Measurements from ENCODE around the gene ABHD11.
"Not testable (repeated sequence)": the region's sequence is repeated elsewhere in the genome, so short reads cannot be mapped to it uniquely, and the experiment has no call there.

The ABHD11 gene

GRCh38 chr7:73742753-73743641 is 4.4 kb upstream of the ABHD11 start:
- DNase-seq: no peak

GRCh38 chr7:73742338-73742752 is 3.7 kb upstream of the ABHD11 start:
- no peak for DNase-seq

- no peak for DNase-seq
These were observed 3.0 kb upstream of the ABHD11 start for GRCh38 chr7:73741600-73741999.

- DNase-seq: no peak
These were observed 2.2 kb upstream of the ABHD11 start for GRCh38 chr7:73740771-73741170.

- no peak for DNase-seq
These were observed 1.6 kb upstream of the ABHD11 start for GRCh38 chr7:73740212-73740611.

GRCh38 chr7:73739387-73739767 is 775 bp upstream of the ABHD11 start:
- DNase-seq: no peak

GRCh38 chr7:73738220-73738611 is 386 bp downstream of the ABHD11 start:
- peak; percentile 20 to 53 (median 28) for DNase-seq

GRCh38 chr7:73737491-73738219 is 947 bp downstream of the ABHD11 start:
- DNase-seq: no peak

- no peak for DNase-seq
These were observed 1.7 kb downstream of the ABHD11 start for GRCh38 chr7:73736885-73737284.

GRCh38 chr7:73735528-73735905 is 3.1 kb downstream of the ABHD11 start:
- no peak for DNase-seq

GRCh38 chr7:73734619-73735527 is 3.7 kb downstream of the ABHD11 start:
- DNase-seq: peak; percentile 19 to 68 (median 50)

GRCh38 chr7:73732397-73732796 is 6.2 kb downstream of the ABHD11 start:
- no peak for DNase-seq

GRCh38 chr7:73730485-73730884 is 8.1 kb downstream of the ABHD11 start:
- DNase-seq: no peak

- no peak for DNase-seq
These were observed 10.1 kb downstream of the ABHD11 start for GRCh38 chr7:73728551-73728950.

- DNase-seq: no peak
These were observed 10.7 kb downstream of the ABHD11 start for GRCh38 chr7:73727952-73728351.

GRCh38 chr7:73726083-73726466 is 12.5 kb downstream of the ABHD11 start:
- no peak for DNase-seq

- no peak for DNase-seq
These were observed 14.8 kb downstream of the ABHD11 start for GRCh38 chr7:73723813-73724212.

GRCh38 chr7:73722785-73723184 is 15.8 kb downstream of the ABHD11 start:
- DNase-seq: no peak

GRCh38 chr7:73722182-73722581 is 16.4 kb downstream of the ABHD11 start:
- not testable (repeated sequence) for DNase-seq

- DNase-seq: no peak
These were observed 17.2 kb downstream of the ABHD11 start for GRCh38 chr7:73721377-73721817.

- DNase-seq: not testable (repeated sequence)
These were observed 18.2 kb downstream of the ABHD11 start for GRCh38 chr7:73720443-73720842.

GRCh38 chr7:73719806-73720169 is 18.8 kb downstream of the ABHD11 start:
- DNase-seq: no peak
